HepG2 (cell line): ENCODE data around the gene PACS2. TPM values are rescaled to one million over a fixed set of nuclear protein-coding genes. Genes with fewer than 3 reads are reported as not detected.

ENCODE experiments used
- ATAC-seq: fragments of 200-7000 bp; cut with Tn5 transposase; 3 replicates; pipeline ENCODE4 v1.9.1; 2020; ENCODE audit warnings: mild to moderate bottlenecking, moderate library complexity
- BruUV-seq: library from RNA; stranded (reverse); fragments of 400-500 nt; replicated peaks from 2 replicates; lab custom pipeline; 2021; lab: Mats Ljungman, UMichigan
- CTCF ChIA-PET: fragments of 300-600 bp; formaldehyde crosslinking; extraction: SDS; loops from one replicate; lab custom pipeline; 2021; ENCODE audit warnings: low total read pairs, inconsistent platforms, low intra/inter-chr PET ratio; lab: Yijun Ruan, JAX
- POLR2A ChIA-PET: fragments of 350-600 bp; sonication (Branson Sonifier 250); formaldehyde crosslinking; loops from one replicate; lab custom pipeline; 2020; ENCODE audit warnings: antibody characterized with exemption, inconsistent platforms; lab: Yijun Ruan, JAX
- DNase-seq: peaks from one replicate; pipeline ENCODE4 v3.0.0-alpha.2; 2015; ENCODE audit warnings: low spot score
- FAIRE-seq: peaks from 3 replicates; lab custom pipeline; 2011; peaks lifted over from hg19 to GRCh38; lab: Jason Lieb, UNC
- H2AFZ ChIP-seq: one replicate; pipeline ENCODE4 v1.6.1; 2011; ENCODE audit warnings: low read length, inconsistent platforms
- H3K27ac ChIP-seq: fragments of 300-600 bp; 3 replicates; pipeline ENCODE4 v1.8.0; 2011; ENCODE audit warnings: mixed run types, mild to moderate bottlenecking, mixed read lengths, low read length, inconsistent platforms; ENCODE audit not compliant: insufficient read depth; ENCODE audit errors: extremely low read length
- H3K27me3 ChIP-seq, 2 experiments: fragments of 200-600 bp in 1 of 2; 2 replicates in 1 of 2; 3 replicates in 1 of 2; pipeline versions ENCODE4 v1.6.0 to v1.8.0; 2011; ENCODE audit warnings: low read length in 2 of 2, mild to moderate bottlenecking in 2 of 2, moderate library complexity in 2 of 2, inconsistent platforms in 1 of 2; ENCODE audit not compliant: insufficient read depth in 2 of 2, control insufficient read depth in 1 of 2
- H3K36me3 ChIP-seq, 2 experiments: fragments of 200-600 bp in 1 of 2; replicated peaks in 1 of 2; 2 replicates in 1 of 2; 3 replicates in 1 of 2; pipeline versions ENCODE4 v1.5.1 to v1.8.0; 2011; ENCODE audit warnings: low read length in 2 of 2, inconsistent platforms in 1 of 2; ENCODE audit not compliant: insufficient read depth in 2 of 2, control insufficient read depth in 1 of 2
- H3K4me1 ChIP-seq: 2 replicates; pipeline ENCODE4 v1.5.1; 2012; ENCODE audit warnings: low read length, inconsistent platforms; ENCODE audit not compliant: insufficient read depth
- H3K4me2 ChIP-seq: 2 replicates; pipeline ENCODE4 v1.6.0; 2011; ENCODE audit warnings: low read depth, low read length, inconsistent platforms
- H3K4me3 ChIP-seq, 3 experiments: fragments of 200-600 bp in 1 of 3; sonication (generic), shearing (Covaris generic) in 1 of 3; replicated peaks in 1 of 3; 2 replicates each; pipeline ENCODE4 v1.5.1; 2011 to 2016; ENCODE audit warnings: low read length in 3 of 3, inconsistent platforms in 2 of 3, low read depth in 2 of 3, mild to moderate bottlenecking in 2 of 3, control low read depth in 1 of 3, mixed read lengths in 1 of 3; ENCODE audit not compliant: insufficient read depth in 1 of 3
- H3K79me2 ChIP-seq: one replicate; pipeline ENCODE4 v1.6.1; 2011; ENCODE audit warnings: low read length, inconsistent platforms; ENCODE audit not compliant: insufficient read depth
- H3K9ac ChIP-seq: 2 replicates; pipeline ENCODE4 v1.6.0; 2011; ENCODE audit warnings: mild to moderate bottlenecking, low read depth, low read length, inconsistent platforms; ENCODE audit not compliant: insufficient read depth
- H3K9me3 ChIP-seq: 2 replicates; pipeline ENCODE4 v1.5.1; 2012; ENCODE audit warnings: mild to moderate bottlenecking, low read length
- H4K20me1 ChIP-seq: 2 replicates; pipeline ENCODE4 v1.6.0; 2011; ENCODE audit warnings: inconsistent platforms, mild to moderate bottlenecking, low read length, moderate library complexity; ENCODE audit not compliant: insufficient read depth
- ARNTL ChIP-seq: sonication (generic); formaldehyde crosslinking; IDR thresholded peaks from 2 replicates; pipeline ENCODE4 v1.4.0; 2020; ENCODE audit warnings: mild to moderate bottlenecking, missing genetic modification reagents
- CSRNP2 ChIP-seq: sonication (generic); formaldehyde crosslinking; conservative IDR thresholded peaks from 2 replicates; pipeline ENCODE4 v1.8.0; 2022; ENCODE audit warnings: low read depth, missing genetic modification reagents
- GMEB2 ChIP-seq: IDR thresholded peaks from 2 replicates; pipeline ENCODE4 v1.6.1; 2016; ENCODE audit warnings: missing biosample characterization, missing genetic modification reagents, low read depth
- KDM4B ChIP-seq: sonication (generic); formaldehyde crosslinking; IDR thresholded peaks from 2 replicates; pipeline ENCODE4 v1.4.0; 2020; ENCODE audit warnings: missing genetic modification reagents
- KDM6A ChIP-seq: IDR thresholded peaks from 2 replicates; pipeline ENCODE4 v1.6.1; 2016; ENCODE audit warnings: low read depth
- NR3C1 ChIP-seq: sonication (generic); formaldehyde crosslinking; IDR thresholded peaks from 2 replicates; pipeline ENCODE4 v1.4.0; 2020; ENCODE audit warnings: missing genetic modification reagents
- RFXAP ChIP-seq: sonication (generic); formaldehyde crosslinking; IDR thresholded peaks from 2 replicates; pipeline ENCODE4 v1.4.0; 2020; ENCODE audit warnings: missing genetic modification reagents, borderline replicate concordance
- RXRB ChIP-seq: IDR thresholded peaks from 2 replicates; pipeline ENCODE4 v1.6.1; 2016; ENCODE audit warnings: borderline replicate concordance, missing genetic modification reagents, missing compliant biosample characterization
- SKIL ChIP-seq: sonication (generic); formaldehyde crosslinking; IDR thresholded peaks from 2 replicates; pipeline ENCODE4 v1.8.0; 2022; ENCODE audit warnings: missing genetic modification reagents, mild to moderate bottlenecking, moderate library complexity, borderline replicate concordance
- TSC22D2 ChIP-seq: sonication (generic); formaldehyde crosslinking; IDR thresholded peaks from 2 replicates; pipeline ENCODE4 v1.5.1; 2020; ENCODE audit warnings: missing genetic modification reagents, mild to moderate bottlenecking, borderline replicate concordance
- ZBTB10 ChIP-seq: sonication (generic); formaldehyde crosslinking; IDR thresholded peaks from 2 replicates; pipeline ENCODE4 v1.4.0; 2020; ENCODE audit warnings: missing genetic modification reagents, borderline replicate concordance
- ZBTB33 ChIP-seq: sonication (generic); formaldehyde crosslinking; IDR thresholded peaks from 2 replicates; pipeline ENCODE4 v1.4.0; 2020; ENCODE audit warnings: missing genetic modification reagents
- WGBS: methylation state at CpG from one replicate; pipeline ENCODE4 v1.1.6; 2017; ENCODE audit warnings: low lambda C conversion rate; 5-methylcytosine and 5-hydroxymethylcytosine counted together
- in situ Hi-C: cut with HindIII; loops from 2 replicates; pipeline ENCODE4 v1.10.0; 2017; ENCODE audit warnings: low pct_unique_long_range_greater_than_20kb; ENCODE audit not compliant: extremely low pct_ligation_motif_present
- intact Hi-C: fragments of 100-400 bp; cut with micrococcal nuclease; formaldehyde crosslinking; loops from one replicate; pipeline ENCODE4 v1.10.0; 2022; ENCODE audit not compliant: unreplicated experiment
- polyA plus RNA-seq, 8 experiments: library from polyadenylated mRNA; depleted of rRNA in 3 of 8; stranded (reverse) in 7 of 8; unstranded in 1 of 8; fragments of >200 nt; fragmentation: Illumina TruSeq in 4 of 8; extraction: Trizol in 4 of 8; gene quantifications; 2 replicates each; pipeline versions ENCODE4 v1.2.1 to v1.2.3, GENCODE V29; 2011 to 2016; ENCODE audit warnings: low read depth in 4 of 8, missing spikeins in 1 of 8, mixed read lengths in 1 of 8; ENCODE audit not compliant: insufficient read depth in 1 of 8
- total RNA-seq, 5 experiments: library from RNA; depleted of rRNA; stranded (reverse); fragments of >200 nt; fragmentation: Illumina TruSeq; extraction: Trizol; gene quantifications; 2 replicates each; pipeline ENCODE4 v1.2.3, GENCODE V29; 2016; ENCODE audit warnings: low read depth in 1 of 5

PACS2 gene
- total and polyA plus RNA-seq, 2 of the 13 experiments (the other 11 are each of a cell fraction or from before 2014, with no cell fraction given): 23.6 to 27.6 TPM

GRCh38 chr14:105337433-105337832 is 22.9 kb downstream of the PACS2 start:
- POLR2A ChIA-PET: no interaction called here
- no TSS peak for BruUV-seq
- Histone ChIP-seq H3K4me3 (no peak overlapping the region), H3K9me3 (no peaks in the 10 kb centered on the region), H4K20me1 (no peaks in the 10 kb centered on the region; the same call in 1 of the 2 replicates), H3K9ac (no peak overlapping the region), H3K27me3 (no peaks in the 10 kb centered on the region), H3K4me2 (no peak overlapping the region), H3K27ac (no peak overlapping the region), H3K4me1 (no peaks in the 10 kb centered on the region), H3K36me3 (no peaks in the 10 kb centered on the region; a peak in 1 of 5 replicates), H3K79me2 (peaks cover 2% of the 10 kb centered on the region), H2AFZ (no peak overlapping the region)
- ATAC-seq (no peak), DNase-seq (no peak), FAIRE-seq (no peak)
- CTCF ChIA-PET: no interaction called here
- intact Hi-C loops: no loop called here
- in situ Hi-C loops: no loop called here
- WGBS: 95% methylated on average over 6 of the region's 6 CpGs
- no peak for TF ChIP-seq ARNTL
- TF ChIP-seq RFXAP (CRISPR knock-in tag): no peak
- no peak for TF ChIP-seq CSRNP2 (CRISPR knock-in tag)
- TF ChIP-seq RXRB: no peak
- no peak for TF ChIP-seq SKIL (CRISPR knock-in tag)
- no peak for TF ChIP-seq ZBTB33
- no peak for TF ChIP-seq GMEB2 (CRISPR knock-in tag)
- TF ChIP-seq TSC22D2 (CRISPR knock-in tag): no peak
- no peak for TF ChIP-seq KDM6A (CRISPR knock-in tag)
- no peak for TF ChIP-seq NR3C1 (CRISPR knock-in tag)
- no peak for TF ChIP-seq KDM4B (CRISPR knock-in tag)
- no peak for TF ChIP-seq ZBTB10 (CRISPR knock-in tag)
